GM12878 (cell line): ENCODE data around the gene MGST3.

ENCODE experiments used
- CTCF ChIP-seq, 3 experiments: IDR thresholded peaks in 2 of 3; conservative IDR thresholded peaks in 1 of 3; 2 replicates each; pipeline ENCODE4 v1.5.1; 2011; ENCODE audit warnings: low read depth in 3 of 3, low read length in 3 of 3, mild to moderate bottlenecking in 3 of 3, control low read depth in 2 of 3, moderate library complexity in 2 of 3, inconsistent platforms in 1 of 3, mixed read lengths in 1 of 3; ENCODE audit not compliant: control insufficient read depth in 2 of 3, insufficient read depth in 1 of 3; ENCODE audit errors: extremely low read depth in 1 of 3
- PBX3 ChIP-seq: IDR thresholded peaks from 2 replicates; pipeline ENCODE4 v1.6.1; 2011; ENCODE audit warnings: mild to moderate bottlenecking, low read depth, low read length, moderate library complexity; ENCODE audit not compliant: insufficient replicate concordance
- RAD21 ChIP-seq: IDR thresholded peaks from 2 replicates; pipeline ENCODE4 v1.6.1; 2011; ENCODE audit warnings: mild to moderate bottlenecking, low read depth, low read length, moderate library complexity; ENCODE audit not compliant: insufficient read depth
- SMAD1 ChIP-seq: fragments of 450-650 bp; IDR thresholded peaks from 2 replicates; pipeline ENCODE4 v1.6.1; 2018; ENCODE audit warnings: mild to moderate bottlenecking, low read depth; ENCODE audit not compliant: partially characterized antibody
- SREBF1 ChIP-seq: IDR thresholded peaks from 2 replicates; pipeline ENCODE4 v1.6.1; 2012; ENCODE audit warnings: mild to moderate bottlenecking, low read length
- SUZ12 ChIP-seq: fragments of 200-600 bp; sonication (generic); IDR thresholded peaks from one replicate; pipeline ENCODE4 v1.6.1; 2018; ENCODE audit warnings: antibody characterized with exemption, mild to moderate bottlenecking; ENCODE audit not compliant: unreplicated experiment

- TF ChIP-seq RAD21, result no peak
- peak; percentile 3 for TF ChIP-seq PBX3
- no peak for TF ChIP-seq SUZ12
- no peak for TF ChIP-seq SMAD1
- TF ChIP-seq CTCF (IDR thresholded peaks at IDR 0.05 in 2 of 3, conservative IDR thresholded peaks at IDR 0.05 in 1 of 3; ENCODE audit: control insufficient read depth in 2 of 3, extremely low read depth in 1 of 3, insufficient read depth in 1 of 3, low read depth in 3 of 3, low read length in 3 of 3), result no peak
- no peak for TF ChIP-seq SREBF1
Observed at GRCh38 chr1:165597883-165598675, 33.0 kb upstream of the MGST3 start.
